GM19238 (cell line): Measurements from ENCODE around the gene FOXG1.

Experiments
- DNase-seq: peaks from one replicate; pipeline ENCODE4 v3.0.0; 2011; ENCODE audit warnings: low spot score; ENCODE audit not compliant: insufficient read length

Gene FOXG1

DNA sequence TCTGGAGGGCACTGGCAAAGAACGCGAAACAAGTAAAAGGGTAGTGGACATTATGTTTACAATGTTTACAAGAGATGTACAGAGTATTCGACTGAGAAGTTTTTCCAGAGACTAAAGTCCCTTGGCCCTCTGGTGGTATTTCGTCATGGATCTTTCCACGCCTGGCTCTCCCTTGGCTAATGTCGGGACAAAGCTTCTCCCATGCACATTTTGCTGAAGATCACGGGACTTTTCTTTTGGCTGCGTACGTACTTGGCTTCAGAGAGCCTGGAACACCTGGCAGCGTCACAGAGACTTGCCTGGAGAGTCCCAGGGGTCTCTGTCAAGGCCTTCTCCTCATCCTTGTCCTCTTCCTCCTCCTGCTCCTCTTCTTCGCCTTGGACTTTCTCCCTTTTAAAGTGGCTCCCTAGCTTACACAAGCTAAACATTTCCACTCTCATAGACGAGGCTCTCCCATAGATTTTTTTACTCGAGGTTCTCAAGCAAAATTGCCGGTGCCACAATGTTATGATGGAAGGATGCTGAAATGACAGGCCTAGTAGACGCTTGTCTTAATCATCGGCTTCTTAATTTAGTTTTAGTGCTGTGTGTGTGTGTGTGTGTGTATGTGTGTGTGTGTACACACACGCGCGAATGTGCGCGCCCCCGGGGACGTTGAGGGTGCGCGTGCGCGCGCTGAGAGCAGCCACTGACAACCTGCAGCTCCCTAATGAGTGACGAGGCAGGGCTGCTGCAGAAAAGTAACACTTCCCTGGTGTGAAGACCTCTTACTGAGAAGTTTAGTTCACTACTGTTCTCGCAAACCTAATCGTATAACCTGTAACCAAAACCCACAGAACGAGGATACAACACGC, 4.9 kb upstream of the FOXG1 start:
- no peak for DNase-seq

GRCh38 chr14:28762303-28762954, 4.2 kb upstream of the FOXG1 start:
- DNase-seq, result no peak

GRCh38 chr14:28762955-28763326, 3.6 kb upstream of the FOXG1 start:
- DNase-seq, result no peak

GRCh38 chr14:28763751-28764256, 2.8 kb upstream of the FOXG1 start:
- DNase-seq, result no peak

DNA sequence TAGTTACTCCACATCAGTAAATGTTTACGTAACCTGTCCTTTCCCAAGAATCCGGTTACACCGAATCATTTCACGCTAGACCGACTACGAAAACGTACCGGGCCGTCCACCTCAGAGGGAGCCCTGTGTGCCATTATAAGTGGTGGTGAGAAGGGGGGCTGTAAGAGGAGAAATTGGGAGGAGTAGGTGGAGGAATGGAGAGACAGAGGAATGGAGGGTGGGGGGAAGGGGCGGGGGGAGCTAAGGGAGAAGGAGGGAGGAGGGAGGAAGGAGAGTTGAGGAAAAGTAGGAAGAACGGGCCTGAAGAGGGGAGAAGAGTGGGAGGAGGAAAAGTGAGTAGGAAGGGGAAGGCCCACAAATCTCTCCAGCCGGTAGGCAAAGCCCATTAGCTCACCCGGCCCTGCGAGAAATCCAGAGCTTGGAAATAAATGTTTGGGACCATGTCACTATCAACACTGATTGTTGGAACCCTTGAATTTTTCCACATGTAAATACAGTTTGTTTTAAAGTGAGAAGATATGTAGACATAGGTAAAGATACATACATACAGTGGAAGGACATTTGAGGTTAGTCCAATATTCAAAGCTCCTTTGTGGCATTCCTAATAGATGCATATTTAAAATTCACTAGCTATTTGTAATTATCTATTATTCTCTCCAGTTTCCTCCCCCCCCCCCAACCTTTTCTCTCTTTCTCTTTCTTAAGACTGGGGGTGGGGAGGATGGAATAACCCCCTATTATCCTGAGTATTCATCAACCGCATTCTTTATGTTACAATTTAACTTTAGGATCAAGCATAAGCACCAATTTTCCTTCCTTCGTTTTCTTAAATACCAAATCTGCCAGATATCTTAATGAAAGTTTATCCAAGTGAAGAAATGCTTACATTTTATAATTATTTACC, 2.1 kb upstream of the FOXG1 start:
- no peak for DNase-seq

DNA sequence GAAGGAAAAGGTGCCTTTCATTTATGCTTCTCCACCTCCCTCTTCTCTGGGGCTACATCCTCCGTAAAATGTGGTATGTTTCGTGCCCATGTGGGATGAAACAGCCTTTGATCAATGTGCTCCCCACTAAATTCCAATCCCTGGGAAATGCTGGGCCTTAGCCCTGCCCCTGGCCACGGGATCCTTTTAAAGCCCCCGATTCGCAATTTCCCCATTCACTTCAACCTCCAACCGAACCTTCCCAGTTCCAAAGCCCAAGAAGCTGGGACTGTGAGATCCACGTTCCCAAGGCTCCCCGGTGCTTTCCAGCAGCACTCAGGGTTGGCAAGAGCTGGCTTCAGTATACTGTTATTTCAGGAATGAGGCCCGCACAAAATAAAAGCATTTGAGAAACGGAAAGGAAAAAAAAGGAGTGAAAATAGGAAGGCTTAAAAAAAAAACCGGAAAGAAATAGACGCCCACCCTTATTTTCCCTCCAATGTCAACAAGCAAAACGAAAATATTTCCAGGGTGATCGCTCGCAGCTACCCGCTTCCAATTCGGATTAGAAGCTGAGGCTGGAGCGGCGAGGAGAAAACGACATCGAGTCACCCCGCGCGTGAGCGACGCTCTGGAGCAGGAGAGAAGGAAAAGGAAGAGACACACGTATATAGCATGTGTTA, 1.3 kb upstream of the FOXG1 start:
- DNase-seq, result no peak

DNA sequence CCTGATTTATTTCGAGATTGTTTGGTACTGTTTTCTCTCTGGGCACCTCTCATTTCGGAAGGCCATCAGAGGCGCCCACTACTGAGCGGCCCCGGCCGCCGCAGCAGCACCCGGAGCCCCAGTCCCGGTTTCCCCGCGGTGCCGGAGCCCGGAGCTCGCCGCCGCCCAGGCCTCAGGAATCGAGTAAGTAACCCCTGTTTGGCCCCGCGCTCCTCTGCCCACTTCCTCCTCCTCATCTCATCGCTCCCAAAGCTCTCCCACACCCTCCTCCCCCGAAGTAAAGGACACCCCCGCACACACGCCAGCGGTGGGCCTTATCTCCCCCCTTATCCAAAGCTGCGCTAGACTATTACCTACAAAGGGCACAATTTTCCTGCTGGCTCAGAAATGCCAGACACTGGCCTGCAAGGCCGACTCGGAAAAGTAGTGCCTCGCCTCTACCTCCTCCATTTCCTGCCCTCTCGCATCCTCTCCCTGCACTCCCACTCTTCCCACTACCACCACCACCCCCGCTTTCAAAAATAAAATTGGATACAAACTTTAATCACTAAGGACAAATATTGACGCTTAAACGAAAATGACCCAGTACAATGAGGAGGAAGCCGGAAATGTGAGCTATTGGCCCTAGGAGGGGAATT, 637 bp upstream of the FOXG1 start:
- DNase-seq, result no peak

GRCh38 chr14:28767030-28767852, 654 bp downstream of the FOXG1 start:
- DNase-seq, result no peak

- DNase-seq, result no peak
These were observed 1.5 kb downstream of the FOXG1 start for GRCh38 chr14:28767853-28768741.

DNA sequence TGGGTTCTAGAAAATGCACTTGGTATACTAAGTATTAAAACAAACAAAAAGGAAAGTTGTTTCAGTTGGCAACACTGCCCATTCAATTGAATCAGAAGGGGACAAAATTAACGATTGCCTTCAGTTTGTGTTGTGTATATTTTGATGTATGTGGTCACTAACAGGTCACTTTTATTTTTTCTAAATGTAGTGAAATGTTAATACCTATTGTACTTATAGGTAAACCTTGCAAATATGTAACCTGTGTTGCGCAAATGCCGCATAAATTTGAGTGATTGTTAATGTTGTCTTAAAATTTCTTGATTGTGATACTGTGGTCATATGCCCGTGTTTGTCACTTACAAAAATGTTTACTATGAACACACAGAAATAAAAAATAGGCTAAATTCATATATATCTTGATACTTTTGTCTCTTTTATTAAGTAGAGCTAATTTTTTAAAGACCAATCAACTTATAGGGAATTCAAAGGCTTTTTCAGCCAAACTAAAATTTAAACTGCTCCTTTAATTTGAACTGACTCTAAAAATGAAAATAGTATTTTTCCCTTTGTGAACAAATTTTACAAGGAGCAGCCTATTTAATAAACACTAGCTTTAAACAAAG, 2.8 kb downstream of the FOXG1 start:
- DNase-seq, result no peak

DNA sequence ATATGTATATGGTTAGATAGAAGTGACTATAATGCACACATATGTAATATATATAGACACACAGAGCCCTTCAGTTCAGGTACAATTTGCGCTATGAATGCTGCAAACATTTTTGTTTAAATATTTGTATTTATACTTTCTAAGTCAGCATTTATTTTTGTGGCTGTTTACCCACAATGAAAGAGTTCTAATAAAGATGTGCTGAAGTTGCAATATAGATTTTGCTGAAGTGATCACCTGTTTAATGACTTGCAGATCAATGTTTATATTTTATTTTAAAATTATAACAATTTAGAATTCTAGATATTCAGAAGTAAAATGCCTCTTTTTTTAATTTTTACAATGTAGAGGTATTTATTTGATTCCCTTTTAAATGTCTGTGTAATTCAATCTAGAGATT, 3.5 kb downstream of the FOXG1 start:
- DNase-seq, result no peak

- DNase-seq, result no peak
These were observed 4.0 kb downstream of the FOXG1 start for GRCh38 chr14:28770630-28771029.

- DNase-seq, result no peak
These were observed 4.6 kb downstream of the FOXG1 start for GRCh38 chr14:28771168-28771567.

GRCh38 chr14:28772613-28773012, 6.0 kb downstream of the FOXG1 start:
- DNase-seq, result no peak

DNA sequence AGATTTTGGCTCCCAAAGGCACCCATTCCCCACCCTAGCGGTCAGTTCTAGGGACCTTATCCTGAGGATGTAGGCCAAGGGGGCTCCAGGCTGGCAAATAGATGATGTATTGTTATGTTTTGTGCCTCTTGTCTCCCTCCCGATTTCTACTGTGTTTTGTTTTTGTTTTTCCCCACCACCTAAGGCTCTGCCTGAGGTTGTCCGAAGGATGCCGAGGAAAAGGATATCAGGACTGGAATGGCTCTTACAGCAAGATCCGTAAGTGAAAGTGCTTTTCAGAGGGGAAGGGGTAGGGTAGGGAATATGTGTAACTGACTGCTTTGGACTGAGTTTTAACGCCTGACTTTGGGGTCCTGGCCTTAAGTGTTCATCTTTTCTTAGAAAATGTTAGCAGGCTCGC, 6.6 kb downstream of the FOXG1 start:
- no peak for DNase-seq

DNA sequence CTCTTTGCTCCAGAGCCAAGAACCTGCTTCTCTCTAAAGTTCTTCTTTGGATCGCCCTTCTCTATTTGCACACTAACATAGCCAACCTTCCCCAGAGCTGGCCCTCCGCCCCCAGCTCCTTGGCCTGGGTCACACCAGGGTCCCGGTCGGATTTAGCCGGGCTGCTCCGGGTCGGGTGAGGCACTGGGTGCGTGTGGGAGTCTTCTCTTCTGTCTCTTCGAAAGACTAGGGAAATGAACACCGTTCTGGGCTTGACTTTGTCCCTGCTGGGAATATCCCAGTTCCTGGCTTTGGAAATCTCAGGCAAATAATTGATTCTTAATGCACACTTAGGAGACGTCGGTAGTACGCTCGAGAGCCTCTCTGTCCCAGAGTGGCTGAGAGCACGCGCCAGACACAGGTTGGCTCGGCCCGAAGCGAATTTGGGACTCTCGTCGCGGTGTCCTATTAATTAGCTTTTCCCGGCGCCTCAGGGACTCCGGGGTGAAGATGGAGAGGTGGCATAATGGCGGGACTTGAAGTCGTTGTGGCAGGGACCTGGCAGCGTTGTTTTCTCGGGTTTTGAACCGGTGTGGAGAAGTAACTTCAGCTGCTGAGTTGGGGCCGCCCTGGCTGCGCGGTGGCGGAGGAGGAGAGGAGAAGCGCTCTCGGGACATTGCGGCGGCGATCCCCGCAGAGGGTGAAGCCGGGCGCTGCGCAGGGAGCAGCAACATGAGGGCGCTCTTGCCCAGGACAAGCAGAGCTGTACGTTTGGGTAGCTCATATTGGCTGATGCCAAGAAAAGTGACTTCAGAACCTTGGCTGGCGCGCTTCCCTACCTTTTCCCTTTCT, 7.5 kb downstream of the FOXG1 start:
- DNase-seq, result no peak
